Measurements from ENCODE around the gene RGS10.
"Not testable (repeated sequence)": the region's sequence is repeated elsewhere in the genome, so short reads cannot be mapped to it uniquely, and the experiment has no call there.

The RGS10 gene

DNA sequence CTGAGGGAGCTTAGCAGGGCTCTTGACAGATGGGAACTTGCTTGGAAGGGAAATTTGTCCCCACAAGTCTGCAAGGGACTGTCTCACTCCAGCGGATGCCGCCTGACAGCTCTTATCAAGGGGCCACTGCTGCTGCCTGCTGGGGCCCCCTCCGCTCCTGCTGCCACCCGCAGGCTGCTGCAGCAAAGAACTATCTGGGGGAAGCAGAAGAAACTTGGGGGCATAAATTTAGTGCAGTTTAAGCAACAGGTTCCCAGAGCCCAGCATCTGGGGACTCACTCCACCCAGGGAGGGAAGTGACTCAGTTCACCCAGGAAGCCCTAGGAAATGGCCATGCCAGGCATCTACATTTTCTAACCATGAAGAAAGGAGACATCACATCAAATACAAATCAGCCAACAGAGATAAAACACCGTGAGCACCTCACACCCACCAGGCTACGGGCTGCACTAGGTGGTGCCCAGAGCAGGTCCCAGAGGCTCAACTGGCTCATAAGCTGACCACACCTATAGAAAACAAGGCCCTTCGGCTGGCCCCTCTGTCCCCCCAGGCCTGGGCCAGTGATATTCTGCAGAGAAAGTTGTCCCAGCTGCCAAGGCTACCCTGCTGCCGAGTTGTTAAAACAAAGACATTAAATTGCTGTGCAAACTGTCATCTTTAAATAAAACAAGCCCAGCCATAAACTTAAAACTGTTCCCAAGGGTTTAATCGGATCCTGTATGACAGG, 3.7 kb downstream of the RGS10 start:
- no peak for DNase-seq

- DNase-seq = no peak
Measured at GRCh38 chr10:119537953-119538630, 4.4 kb downstream of the RGS10 start.

- DNase-seq = no peak
Measured at GRCh38 chr10:119536508-119537025, 6.0 kb downstream of the RGS10 start.

DNA sequence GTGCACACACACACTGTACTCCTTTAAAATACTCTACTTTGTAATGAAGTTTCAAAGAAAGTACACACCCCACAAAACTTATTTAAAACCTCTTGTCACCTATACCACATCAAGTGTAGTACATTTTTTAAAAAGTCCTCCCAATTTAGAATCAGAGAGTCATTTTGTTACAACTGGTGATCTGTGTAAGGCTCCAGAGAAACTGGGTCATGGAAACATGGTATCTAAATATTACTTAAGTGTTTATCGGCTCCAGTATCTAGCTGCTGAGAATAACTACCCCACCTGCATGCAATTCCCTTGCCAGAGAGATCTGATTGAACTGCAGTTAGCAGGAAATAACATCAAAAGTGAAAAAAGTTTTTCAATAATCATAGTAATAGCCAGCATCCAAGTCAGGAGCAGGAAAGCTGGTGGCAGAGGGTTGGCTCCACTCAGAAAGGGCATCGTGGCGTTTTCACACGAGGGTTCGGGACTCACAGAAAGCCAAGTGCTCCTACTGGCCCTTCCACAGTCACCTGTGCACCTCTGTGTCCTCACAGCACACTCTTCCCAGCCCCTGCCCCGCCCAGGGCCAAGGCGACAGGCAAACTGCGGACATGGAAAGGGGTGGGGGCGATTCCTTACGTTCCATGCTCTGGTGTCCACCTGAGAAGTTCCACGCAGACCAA, 6.5 kb downstream of the RGS10 start:
- no peak for DNase-seq

DNA sequence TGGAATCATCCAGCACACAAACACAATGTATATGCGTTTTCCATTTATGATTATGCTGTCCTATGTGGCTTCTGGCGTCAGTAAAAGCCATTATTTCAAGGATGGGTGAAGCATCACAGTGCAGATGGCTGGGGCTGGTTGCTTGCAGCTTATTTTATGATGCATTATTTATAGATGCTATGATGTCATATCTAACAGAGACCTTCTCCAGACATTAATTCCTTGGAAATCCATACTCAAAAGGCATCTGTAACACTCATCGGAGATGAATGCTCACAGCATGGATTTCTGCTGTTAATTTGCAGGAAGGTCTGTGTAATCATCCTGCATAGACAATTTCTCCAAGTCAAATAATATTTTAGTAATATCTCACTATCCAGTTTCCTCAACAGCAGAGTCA, 7.2 kb downstream of the RGS10 start:
- DNase-seq = no peak

DNA sequence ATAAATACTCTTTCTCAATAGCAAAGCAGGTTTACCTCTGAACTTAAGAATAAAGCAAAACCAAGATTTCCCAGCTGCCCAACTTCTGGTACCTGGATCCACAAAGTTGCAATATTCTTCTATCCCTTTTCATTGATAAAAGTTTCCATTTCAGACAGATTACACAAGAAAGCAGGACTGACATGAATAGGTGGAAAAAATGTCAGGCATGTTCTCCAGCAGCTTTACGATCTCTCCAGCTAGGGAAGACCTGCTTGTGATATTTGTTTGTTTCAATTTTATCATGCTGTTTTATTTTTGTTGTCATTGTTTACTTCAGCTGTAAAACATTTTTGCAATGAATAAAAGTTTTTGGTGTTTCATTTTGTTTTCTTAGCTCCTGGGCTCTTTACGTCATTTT, 9.0 kb downstream of the RGS10 start:
- no peak for DNase-seq

- not testable (repeated sequence) for DNase-seq
Measured at GRCh38 chr10:119532791-119533190, 9.7 kb downstream of the RGS10 start.

DNA sequence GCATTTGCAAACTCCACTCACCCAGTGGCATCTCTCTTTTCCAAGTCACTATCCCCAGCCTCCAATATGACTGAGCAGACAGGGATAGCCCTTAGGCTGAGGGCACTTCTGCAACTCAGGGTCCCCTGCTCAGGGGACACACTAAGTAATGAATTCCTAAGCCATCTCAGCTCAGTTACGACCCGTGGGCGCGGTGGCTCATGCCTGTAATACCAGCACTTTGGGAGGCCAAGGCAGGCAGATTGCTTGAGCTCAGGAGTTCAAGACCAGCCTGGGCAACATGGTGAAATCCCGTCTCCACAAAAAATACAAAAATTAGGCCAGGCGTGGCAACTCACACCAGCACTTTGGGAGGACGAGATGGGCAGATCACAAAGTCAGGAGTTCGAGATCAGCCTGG, 10.3 kb downstream of the RGS10 start:
- not testable (repeated sequence) for DNase-seq

DNA sequence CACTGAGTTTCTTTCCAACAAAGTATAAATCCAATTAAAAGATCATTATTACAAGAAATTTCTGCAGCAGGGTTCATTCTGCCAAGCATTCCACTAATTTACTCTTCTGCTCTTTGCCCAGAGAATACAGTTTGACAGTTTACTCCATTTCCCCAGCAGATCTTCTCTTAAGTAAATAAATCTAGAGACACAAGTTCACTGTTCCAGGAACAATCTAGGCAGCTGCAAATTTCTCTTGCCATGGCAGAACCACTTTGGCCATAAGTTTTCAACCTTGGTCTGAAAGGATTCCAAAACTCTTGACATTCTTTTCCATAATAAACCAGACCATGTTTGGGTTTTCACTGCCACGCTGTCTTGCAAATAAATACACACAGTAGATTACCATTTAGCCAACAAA, 11.5 kb downstream of the RGS10 start:
- no peak for DNase-seq

DNA sequence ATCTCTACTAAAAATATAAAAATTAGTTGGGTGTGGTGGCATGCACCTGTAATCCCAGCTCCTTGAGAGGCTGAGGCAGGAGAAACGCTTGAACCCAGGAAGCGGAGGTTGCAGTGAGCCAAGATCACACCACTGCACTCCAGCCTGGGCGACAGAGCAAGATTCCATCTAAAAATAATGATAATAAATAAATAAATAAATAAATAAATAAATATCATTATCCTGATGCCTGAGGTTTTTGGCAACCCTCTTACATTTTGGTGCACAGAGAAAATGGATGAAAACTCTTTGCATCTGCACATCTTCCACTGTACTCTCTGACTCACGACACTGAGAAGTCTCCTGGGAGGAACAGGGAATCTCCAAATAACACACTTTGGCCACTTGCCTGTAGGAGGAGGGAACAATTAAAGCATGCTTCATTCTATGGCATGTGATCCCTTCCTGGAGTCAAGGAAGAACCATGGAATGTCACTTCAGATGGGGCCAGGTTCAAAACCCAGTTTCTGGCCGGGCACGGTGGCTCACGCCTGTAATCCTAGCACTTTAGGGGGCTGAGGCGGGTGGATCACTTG, 13.8 kb downstream of the RGS10 start:
- DNase-seq = not testable (repeated sequence)

- no peak for DNase-seq
Measured at GRCh38 chr10:119526621-119527592, 15.6 kb downstream of the RGS10 start.

DNA sequence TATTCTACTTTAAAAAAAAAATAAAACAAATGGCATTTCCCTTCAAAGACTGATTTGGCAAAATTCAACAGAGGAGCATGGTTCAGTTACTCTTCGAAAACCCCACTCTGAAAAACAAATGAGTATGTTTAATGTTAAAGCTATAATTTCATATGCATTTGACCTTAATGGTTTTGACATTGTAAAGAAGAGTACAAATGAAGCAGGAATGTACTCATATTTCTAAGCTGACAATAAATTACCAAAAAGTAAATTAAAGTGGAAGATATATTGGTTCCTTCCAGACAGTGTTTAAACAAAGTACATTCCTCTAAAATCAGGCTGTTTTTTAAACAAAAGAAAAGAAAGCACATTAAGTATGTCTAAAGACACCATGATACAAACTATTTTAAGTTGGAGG, 16.4 kb downstream of the RGS10 start:
- DNase-seq = no peak

- no peak for DNase-seq
Measured at GRCh38 chr10:119525116-119525515, 17.4 kb downstream of the RGS10 start.

- no peak for DNase-seq
Measured at GRCh38 chr10:119524720-119525070, 17.8 kb downstream of the RGS10 start.

- DNase-seq = no peak
Measured at GRCh38 chr10:119523895-119524719, 18.4 kb downstream of the RGS10 start.

DNA sequence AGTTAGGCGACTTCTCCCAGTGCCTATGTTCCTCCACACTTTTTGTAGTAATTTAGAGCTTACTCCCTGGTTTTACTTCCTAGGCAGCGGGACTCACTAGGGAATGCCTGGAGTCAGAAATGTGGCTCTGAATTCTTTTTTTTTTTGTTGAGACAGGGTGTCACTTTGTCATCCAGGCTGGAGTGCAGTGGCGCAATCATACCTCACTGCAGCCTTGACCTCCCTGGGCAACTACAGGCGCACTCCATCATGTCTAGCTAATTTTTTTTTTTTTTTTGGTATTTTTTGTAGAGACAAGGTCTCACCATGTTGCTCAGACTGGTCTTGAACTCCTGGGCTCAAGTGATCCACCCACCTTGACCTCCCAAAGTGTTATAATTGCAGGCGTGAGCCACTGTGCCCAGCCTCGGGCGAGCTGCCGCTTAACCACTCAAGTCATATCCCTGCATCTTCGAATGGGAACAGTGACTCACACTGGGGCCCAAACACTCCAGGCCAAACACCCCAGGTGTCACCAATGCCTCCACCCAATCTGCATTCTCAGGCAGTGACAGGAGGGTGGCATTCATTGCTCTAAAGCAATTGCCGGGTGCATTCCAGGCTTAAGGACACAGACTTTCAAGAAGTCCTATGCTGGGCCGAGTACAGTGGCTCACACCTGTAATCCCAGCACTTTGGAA, 19.6 kb downstream of the RGS10 start:
- no peak for DNase-seq

DNA sequence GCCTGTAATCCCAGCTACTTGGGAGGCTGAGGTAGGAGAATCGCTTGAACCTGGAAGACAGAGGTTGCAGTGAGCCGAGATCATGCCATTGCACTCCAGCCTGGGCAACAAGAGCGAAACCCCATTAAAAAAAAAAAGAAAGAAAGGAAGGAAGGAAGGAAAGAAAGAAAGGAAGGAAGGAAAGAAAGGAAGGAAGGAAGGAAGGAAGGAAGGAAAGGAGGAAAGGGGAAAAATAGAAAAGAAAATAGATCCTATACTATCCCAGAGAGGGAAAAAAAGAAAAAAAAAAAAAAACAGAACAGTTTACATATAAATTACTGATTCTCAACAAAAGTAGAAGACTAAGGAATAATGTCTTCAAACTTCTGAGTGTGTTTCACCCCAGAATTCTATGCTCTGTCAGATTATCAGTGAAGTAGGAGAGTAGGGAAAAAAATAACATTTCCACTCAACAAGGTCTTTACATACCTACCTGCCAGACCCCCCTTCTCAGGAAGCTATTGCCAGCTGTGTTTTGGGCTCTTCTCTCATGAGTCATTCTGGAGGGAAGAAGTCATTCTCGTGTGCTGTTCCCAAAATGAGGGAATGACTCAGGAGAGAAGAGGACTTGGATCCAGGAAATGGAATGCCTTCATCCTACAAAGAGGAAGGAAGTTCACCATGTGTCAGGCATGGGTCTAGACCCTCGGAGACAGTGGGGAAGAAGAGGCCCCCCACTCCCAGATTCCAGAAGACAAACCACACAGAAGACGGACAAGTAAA, 20.9 kb downstream of the RGS10 start:
- DNase-seq = no peak

DNA sequence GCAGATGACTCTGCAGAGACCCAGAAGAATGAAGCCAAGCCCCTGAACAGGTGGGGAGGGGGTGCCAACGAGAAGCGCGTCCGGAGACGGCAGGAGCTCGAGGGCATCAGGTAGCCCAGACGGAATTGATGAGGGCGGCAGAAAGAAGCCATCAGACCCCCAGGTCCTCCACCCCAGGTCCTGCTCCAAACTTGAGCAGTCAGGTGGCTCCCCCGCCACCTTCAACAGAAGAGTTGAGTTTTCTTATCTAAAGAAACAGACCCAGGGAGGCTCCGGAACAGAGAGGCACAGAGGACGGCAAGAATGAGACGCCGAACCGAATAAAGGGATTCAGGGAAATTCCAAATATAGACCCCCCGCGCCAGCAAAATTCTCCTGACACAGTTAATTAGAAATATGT, 22.2 kb downstream of the RGS10 start:
- DNase-seq = no peak

GRCh38 chr10:119518936-119519335, 23.6 kb downstream of the RGS10 start:
- no peak for DNase-seq

GRCh38 chr10:119518176-119518575, 24.3 kb downstream of the RGS10 start:
- no peak for DNase-seq
